GM19455 (cell line): ENCODE data around the gene ACTN3.
"Not testable (repeated sequence)": the region's sequence is repeated elsewhere in the genome, so short reads cannot be mapped to it uniquely, and the experiment has no call there.

Source experiments
- ATAC-seq: cut with Tn5 transposase; IDR thresholded peaks from one replicate; pipeline ENCODE4 v1.9.1; 2021; ENCODE audit not compliant: unreplicated experiment

Gene ACTN3

GRCh38 chr11:66543263-66544107 is 3.2 kb upstream of the ACTN3 start:
- no peak for ATAC-seq

- not testable (repeated sequence) for ATAC-seq
Observed at GRCh38 chr11:66544952-66545351, 1.8 kb upstream of the ACTN3 start.

- peak; percentile 82 for ATAC-seq
Observed at GRCh38 chr11:66545701-66546367, 869 bp upstream of the ACTN3 start, which contains the start of gene ZDHHC24. TSS of gene ZDHHC24 (minus strand) at chr11:66546048. CDS start at chr11:66546003, 45 bp downstream.

GRCh38 chr11:66546966-66547661 is 411 bp downstream of the ACTN3 start:
- ATAC-seq = no peak

- ATAC-seq = no peak
Observed at GRCh38 chr11:66547662-66548009, 933 bp downstream of the ACTN3 start.

- ATAC-seq = no peak
Observed at GRCh38 chr11:66548041-66548440, 1.3 kb downstream of the ACTN3 start.

- no peak for ATAC-seq
Observed at GRCh38 chr11:66548774-66549630, 2.3 kb downstream of the ACTN3 start.

GRCh38 chr11:66549696-66550095 is 3.0 kb downstream of the ACTN3 start:
- ATAC-seq = no peak

GRCh38 chr11:66550887-66551286 is 4.2 kb downstream of the ACTN3 start:
- no peak for ATAC-seq

GRCh38 chr11:66554602-66555001 is 7.9 kb downstream of the ACTN3 start:
- no peak for ATAC-seq

- ATAC-seq = no peak
Observed at GRCh38 chr11:66555416-66555815, 8.7 kb downstream of the ACTN3 start.

GRCh38 chr11:66556086-66556485 is 9.4 kb downstream of the ACTN3 start:
- no peak for ATAC-seq

- ATAC-seq = no peak
Observed at GRCh38 chr11:66557733-66558326, 11.1 kb downstream of the ACTN3 start.

GRCh38 chr11:66559142-66559865 is 12.6 kb downstream of the ACTN3 start:
- no peak for ATAC-seq

- ATAC-seq = no peak
Observed at GRCh38 chr11:66559866-66560676, 13.4 kb downstream of the ACTN3 start.

- ATAC-seq = no peak
Observed at GRCh38 chr11:66561178-66561974, 14.7 kb downstream of the ACTN3 start.

- no peak for ATAC-seq
Observed at GRCh38 chr11:66561975-66562248, 15.2 kb downstream of the ACTN3 start.

GRCh38 chr11:66562275-66562674 is 15.6 kb downstream of the ACTN3 start:
- ATAC-seq = no peak
